GM18511 (cell line): ENCODE results near the gene NPL.

Experiments
- ATAC-seq: cut with Tn5 transposase; IDR thresholded peaks from one replicate; pipeline ENCODE4 v1.9.1; 2021; ENCODE audit warnings: mild to moderate bottlenecking, moderate library complexity; ENCODE audit not compliant: unreplicated experiment

NPL gene, protein sequence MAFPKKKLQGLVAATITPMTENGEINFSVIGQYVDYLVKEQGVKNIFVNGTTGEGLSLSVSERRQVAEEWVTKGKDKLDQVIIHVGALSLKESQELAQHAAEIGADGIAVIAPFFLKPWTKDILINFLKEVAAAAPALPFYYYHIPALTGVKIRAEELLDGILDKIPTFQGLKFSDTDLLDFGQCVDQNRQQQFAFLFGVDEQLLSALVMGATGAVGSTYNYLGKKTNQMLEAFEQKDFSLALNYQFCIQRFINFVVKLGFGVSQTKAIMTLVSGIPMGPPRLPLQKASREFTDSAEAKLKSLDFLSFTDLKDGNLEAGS

GRCh38 chr1:182789138-182790076 is at the start of gene NPL:
NPL (plus strand) TSS chr1:182789773; CDS start chr1:182794372, 4,599 bp downstream.
- peak; percentile 97 for ATAC-seq

DNA sequence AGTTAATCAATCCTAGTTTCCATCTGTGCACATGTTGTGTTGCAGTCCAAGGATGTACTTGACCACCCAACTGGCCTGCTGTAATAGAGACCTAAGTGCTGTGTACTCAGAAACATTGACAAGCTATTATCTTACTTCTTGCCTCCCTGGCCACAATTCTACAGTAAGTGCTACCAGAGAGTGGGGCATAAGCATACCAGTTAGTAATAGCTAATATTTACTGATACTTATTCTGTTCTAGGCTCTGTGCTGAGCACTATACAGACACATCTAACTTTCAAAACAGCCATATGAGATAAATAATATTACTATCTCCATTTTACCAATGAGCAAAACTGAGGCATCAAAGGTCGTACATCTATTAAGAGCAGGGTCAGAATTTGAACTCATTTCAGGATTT is 49.5 kb upstream of the NPL start:
- no peak for ATAC-seq

GRCh38 chr1:182742780-182743179 is 46.8 kb upstream of the NPL start:
- no peak for ATAC-seq

DNA sequence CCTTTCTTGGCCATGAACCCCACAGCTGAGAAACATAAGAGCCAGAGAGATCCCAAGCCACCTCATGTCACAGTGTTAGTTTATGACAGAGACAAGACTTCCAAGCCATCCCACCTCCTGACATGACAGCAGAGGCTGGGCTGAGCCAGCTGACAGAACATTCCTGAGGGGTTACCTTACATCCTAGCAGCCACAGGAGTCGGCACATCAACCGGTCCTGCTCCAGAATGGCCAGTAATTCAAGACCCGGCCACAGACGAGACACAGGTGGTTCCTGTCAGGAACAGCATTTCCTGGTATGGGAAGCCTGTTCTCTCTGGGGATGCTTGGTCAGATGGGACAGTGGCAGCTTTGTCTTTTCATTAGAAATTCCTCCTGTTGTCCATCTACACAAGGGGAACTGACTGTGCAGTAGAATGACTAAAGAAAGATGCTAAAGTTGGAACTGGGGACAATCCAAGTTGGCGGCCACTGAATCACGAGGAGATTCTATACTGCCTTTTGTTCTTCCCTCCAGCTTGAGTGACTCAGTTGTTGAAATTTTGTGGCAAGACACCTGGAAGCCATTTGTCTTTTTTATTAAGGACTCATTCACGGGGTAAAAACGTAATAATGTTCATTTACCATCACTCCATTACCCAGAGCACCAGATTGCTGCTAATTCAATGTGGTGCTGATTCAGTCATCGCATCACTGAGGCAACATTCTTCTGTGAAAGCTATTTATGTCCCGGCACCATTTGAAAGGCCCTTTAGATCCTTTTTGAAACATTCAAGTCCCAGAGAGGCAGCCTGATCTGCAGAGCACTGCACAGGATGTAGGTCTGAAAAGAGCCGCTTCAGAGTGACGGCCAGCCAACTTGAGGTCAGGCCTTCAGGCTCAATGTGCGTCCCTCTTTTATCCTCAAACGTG is 37.2 kb upstream of the NPL start:
- no peak for ATAC-seq

GRCh38 chr1:182754087-182754486 is 35.5 kb upstream of the NPL start:
- ATAC-seq: no peak

GRCh38 chr1:182754543-182755314 is 34.8 kb upstream of the NPL start:
- no peak for ATAC-seq

DNA sequence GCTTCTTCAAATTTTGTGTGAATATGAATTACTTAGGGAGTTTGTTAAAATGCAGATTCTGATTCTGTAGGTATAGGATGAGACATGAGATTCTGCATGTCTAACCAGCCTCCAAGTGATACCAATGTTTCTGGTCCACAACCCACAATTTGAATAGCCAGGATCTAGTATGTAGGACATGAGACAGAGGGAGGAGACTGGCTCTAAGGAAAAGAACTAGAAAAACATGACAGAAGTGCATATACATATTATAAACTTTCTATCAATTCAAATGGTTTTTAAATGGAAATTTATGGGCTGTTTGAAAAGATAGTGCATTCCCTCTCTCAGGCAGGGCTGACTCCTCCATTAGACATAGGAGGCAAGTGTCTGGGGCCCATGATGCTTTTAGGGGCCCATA is 33.9 kb upstream of the NPL start:
- ATAC-seq: no peak

- ATAC-seq: no peak
Measured at GRCh38 chr1:182756423-182756822, 33.1 kb upstream of the NPL start.

GRCh38 chr1:182761396-182762395 is 27.9 kb upstream of the NPL start:
- ATAC-seq: no peak

DNA sequence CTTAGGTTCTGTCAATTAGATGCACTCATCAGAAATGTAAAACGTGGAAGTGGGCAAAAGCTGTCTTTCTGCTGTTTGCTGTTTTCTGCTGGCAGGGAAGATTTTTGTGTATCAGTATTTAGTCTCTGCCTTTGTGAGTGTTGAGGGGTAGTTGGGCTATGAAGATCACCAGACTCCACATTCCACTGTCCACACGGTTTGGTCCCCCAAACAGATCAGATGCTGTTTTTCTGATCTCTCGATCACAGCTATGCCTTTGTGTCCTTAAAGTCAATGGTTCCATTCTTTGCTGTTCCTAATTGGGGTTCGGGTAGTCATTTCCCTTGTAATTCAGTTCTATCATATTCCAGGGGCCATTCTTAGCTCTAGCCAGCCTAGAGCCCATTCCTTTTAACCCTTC is 27.0 kb upstream of the NPL start:
- ATAC-seq: no peak

DNA sequence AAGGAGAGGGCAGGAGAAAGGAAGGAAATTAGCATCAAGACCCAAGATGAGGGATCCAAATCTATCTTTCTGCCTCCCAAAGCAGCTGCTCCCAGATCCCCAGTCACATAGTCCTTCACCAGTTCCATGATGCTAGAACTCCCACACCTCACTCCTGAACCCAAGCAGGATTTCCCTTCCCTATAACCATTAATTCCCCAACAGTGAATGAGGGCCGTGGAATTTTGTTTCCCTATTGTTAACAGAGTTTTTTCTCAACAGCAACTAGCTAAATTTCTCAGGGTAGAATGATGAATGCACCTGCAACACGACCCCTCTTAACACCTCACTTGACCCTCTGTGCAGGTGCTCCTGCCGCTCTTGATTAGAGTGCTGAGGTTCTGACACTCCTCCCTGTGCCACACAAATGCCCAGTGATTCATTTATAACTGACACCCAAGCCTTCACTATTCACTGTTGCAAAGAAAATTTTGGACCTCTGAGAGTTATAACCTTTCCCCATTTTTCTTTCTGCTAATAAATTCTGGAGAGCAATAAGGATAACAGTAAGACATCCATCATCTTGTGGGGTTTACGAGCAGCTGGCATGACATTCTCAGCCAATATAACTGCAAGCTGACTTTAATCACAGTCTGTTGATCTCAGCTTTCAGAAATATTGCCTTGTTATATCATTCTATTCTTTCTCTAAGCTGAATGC is 25.4 kb upstream of the NPL start:
- no peak for ATAC-seq

DNA sequence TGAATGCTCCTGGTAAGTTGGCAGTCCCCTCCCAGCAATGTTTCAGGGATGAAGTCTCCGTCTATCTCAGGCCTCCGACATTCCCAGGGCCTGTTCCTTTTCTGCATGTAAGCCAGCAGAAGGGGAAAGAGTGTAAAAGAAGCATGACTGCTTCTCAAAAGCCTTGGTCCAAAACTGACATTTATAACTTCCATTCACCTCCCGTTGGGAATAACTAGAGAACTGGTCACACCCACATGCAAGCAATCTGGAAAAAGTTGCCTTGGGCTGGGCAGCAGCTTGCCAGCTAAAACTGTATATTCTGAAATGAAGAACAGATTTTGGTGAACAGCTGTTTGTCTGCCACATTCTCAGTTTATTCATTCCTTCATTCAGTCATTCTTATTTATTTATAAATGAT is 24.2 kb upstream of the NPL start:
- ATAC-seq: no peak

GRCh38 chr1:182766050-182766449 is 23.5 kb upstream of the NPL start:
- ATAC-seq: no peak

- no peak for ATAC-seq
Measured at GRCh38 chr1:182766881-182767645, 22.5 kb upstream of the NPL start.

- ATAC-seq: no peak
Measured at GRCh38 chr1:182768963-182769362, 20.6 kb upstream of the NPL start.

DNA sequence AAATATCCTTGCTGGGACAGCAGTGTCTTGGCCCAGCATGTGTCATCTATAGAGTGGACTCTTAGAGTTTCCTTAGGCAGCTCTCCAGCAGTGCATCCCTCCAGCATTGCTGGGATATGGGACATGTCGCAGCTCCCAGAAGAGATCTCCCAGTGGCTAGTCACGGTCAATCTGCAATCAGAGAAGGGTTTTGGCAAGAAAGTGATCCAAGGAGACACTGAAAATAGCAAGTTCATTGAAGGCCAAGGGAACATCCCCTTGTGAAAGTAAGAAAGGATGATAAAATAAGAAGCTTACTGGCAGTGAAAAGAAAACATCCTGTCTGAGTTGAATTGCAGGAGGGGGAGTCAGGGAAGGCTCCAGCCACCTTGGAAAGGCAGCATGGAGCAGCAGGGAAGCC is 19.3 kb upstream of the NPL start:
- ATAC-seq: no peak

GRCh38 chr1:182771187-182771984 is 18.2 kb upstream of the NPL start:
- no peak for ATAC-seq
